GM18519 (cell line): Measurements from ENCODE around the gene EPB41L5.
"Not testable (repeated sequence)": the region's sequence is repeated elsewhere in the genome, so short reads cannot be mapped to it uniquely, and the experiment has no call there.

Experiments
- ATAC-seq: cut with Tn5 transposase; IDR thresholded peaks from one replicate; pipeline ENCODE4 v1.9.1; 2021; ENCODE audit warnings: mild to moderate bottlenecking, moderate library complexity; ENCODE audit not compliant: unreplicated experiment, low FRiP score

The EPB41L5 gene

GRCh38 chr2:120079647-120080046, 66.8 kb downstream of the EPB41L5 start:
- no peak for ATAC-seq

GRCh38 chr2:120091436-120091835, 78.6 kb downstream of the EPB41L5 start:
- ATAC-seq: no peak

- no peak for ATAC-seq
Measured at GRCh38 chr2:120094795-120095194, 81.9 kb downstream of the EPB41L5 start.

GRCh38 chr2:120100627-120101026, 87.8 kb downstream of the EPB41L5 start:
- ATAC-seq: no peak

GRCh38 chr2:120103723-120104467, 91.0 kb downstream of the EPB41L5 start:
- no peak for ATAC-seq

GRCh38 chr2:120104772-120105171, 91.9 kb downstream of the EPB41L5 start:
- ATAC-seq: no peak

GRCh38 chr2:120105360-120105759, 92.5 kb downstream of the EPB41L5 start:
- ATAC-seq: peak; percentile 86

GRCh38 chr2:120108049-120108448, 95.2 kb downstream of the EPB41L5 start:
- ATAC-seq: no peak

GRCh38 chr2:120108749-120109148, 95.9 kb downstream of the EPB41L5 start:
- no peak for ATAC-seq

- no peak for ATAC-seq
Measured at GRCh38 chr2:120109186-120110061, 96.5 kb downstream of the EPB41L5 start.

GRCh38 chr2:120110062-120110362, 97.1 kb downstream of the EPB41L5 start:
- ATAC-seq: no peak

- no peak for ATAC-seq
Measured at GRCh38 chr2:120110507-120110906, 97.6 kb downstream of the EPB41L5 start.

- ATAC-seq: no peak
Measured at GRCh38 chr2:120111193-120111592, 98.3 kb downstream of the EPB41L5 start.

GRCh38 chr2:120118018-120118417, 105.1 kb downstream of the EPB41L5 start:
- ATAC-seq: no peak

- ATAC-seq: no peak
Measured at GRCh38 chr2:120118471-120118870, 105.6 kb downstream of the EPB41L5 start.

- ATAC-seq: not testable (repeated sequence)
Measured at GRCh38 chr2:120121337-120121736, 108.5 kb downstream of the EPB41L5 start.

- no peak for ATAC-seq
Measured at GRCh38 chr2:120123090-120123489, 110.2 kb downstream of the EPB41L5 start.

GRCh38 chr2:120125195-120125594, 112.3 kb downstream of the EPB41L5 start:
- ATAC-seq: no peak

- ATAC-seq: no peak
Measured at GRCh38 chr2:120128216-120128615, 115.3 kb downstream of the EPB41L5 start.

- ATAC-seq: no peak
Measured at GRCh38 chr2:120132190-120132589, 119.3 kb downstream of the EPB41L5 start.

- no peak for ATAC-seq
Measured at GRCh38 chr2:120132691-120133090, 119.8 kb downstream of the EPB41L5 start.
